Measurements from ENCODE around the gene MGAT4C. TPM values are rescaled to one million over a fixed set of nuclear protein-coding genes. Genes with fewer than 3 reads are reported as not detected.

Gene MGAT4C
- total RNA-seq, 1 donor from 2014 or later: 1.8 TPM

DNA sequence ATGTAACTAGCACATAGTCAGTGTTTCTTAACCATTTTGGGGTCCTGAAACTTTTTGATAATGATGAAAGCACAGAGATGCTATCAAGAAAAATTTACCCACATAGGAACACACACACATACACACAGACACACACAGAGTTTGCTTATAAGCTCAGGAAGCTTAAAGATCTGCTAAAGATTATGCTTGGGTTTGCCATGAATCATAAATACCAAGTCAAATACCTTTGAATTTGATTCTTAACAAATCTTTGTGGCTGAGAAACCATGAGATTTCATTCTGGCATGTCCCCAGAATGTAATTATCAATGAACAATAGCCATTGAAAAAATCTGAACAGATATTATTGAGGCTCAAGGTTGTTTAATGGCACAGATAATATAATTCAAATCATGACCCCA lies 292.9 kb downstream of the MGAT4C start:
- no peaks in the 10 kb centered on the region for H3K36me3 Mint-ChIP-seq
- no peak for TF ChIP-seq CTCF (IDR thresholded peaks at IDR 0.05; ENCODE audit: unreplicated experiment)
- H3K27ac Mint-ChIP-seq: no peak overlapping the region
- DNase-seq (ENCODE audit: low spot score in 2 of 2, unreplicated experiment in 2 of 2): no peak
- no peaks in the 10 kb centered on the region for H3K4me1 Mint-ChIP-seq
- no peaks in the 10 kb centered on the region for H3K27me3 Mint-ChIP-seq (ENCODE audit: low read depth)
- no peaks in the 10 kb centered on the region for H3K9me3 Mint-ChIP-seq
- H3K4me3 Mint-ChIP-seq: no peak overlapping the region

DNA sequence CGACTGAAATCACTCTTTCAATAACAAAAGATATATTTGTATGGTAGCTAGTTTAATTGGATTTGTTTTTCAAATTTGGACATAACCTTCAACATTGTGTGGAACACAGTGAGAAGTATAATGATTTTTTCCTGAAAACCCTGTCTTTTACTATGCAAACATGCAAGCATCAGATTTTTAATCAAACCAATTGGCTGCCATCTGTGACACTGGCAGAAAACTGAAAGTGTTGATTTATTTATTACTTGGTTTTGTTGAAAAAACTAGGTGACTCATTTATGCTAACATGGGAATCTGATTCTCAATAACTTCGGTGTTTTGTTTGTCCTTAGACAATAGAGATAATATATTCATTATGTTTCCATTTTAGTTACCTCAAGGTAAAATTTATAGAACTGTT lies 300.1 kb downstream of the MGAT4C start:
- peaks cover 6% of the 10 kb centered on the region for H3K4me1 Mint-ChIP-seq
- H3K27ac Mint-ChIP-seq: no peak overlapping the region
- no peaks in the 10 kb centered on the region for H3K9me3 Mint-ChIP-seq
- H3K36me3 Mint-ChIP-seq: no peaks in the 10 kb centered on the region
- TF ChIP-seq CTCF (IDR thresholded peaks at IDR 0.05; ENCODE audit: unreplicated experiment): no peak
- no peak overlapping the region for H3K4me3 Mint-ChIP-seq
- DNase-seq (ENCODE audit: low spot score in 2 of 2, unreplicated experiment in 2 of 2): no peak
- no peaks in the 10 kb centered on the region for H3K27me3 Mint-ChIP-seq (ENCODE audit: low read depth)

DNA sequence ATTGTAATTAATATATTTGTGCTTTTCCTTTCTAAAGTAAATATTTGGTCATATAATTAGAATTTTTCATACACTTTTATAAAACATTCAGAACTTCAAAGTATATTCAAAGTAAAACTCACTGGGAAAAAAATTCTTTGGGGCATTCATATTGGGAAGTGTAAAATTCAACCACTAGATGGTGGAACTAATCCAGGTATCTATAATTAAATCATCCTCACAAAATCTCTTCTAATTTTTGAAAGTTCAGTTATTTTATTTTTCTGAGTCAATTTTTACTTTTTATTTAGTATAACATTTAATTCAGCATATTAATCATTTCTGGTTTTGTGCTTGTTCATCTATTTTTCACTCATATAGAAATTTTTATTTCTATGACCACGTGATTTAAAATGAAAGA lies 301.1 kb downstream of the MGAT4C start:
- H3K36me3 Mint-ChIP-seq: no peaks in the 10 kb centered on the region
- DNase-seq (ENCODE audit: low spot score in 2 of 2, unreplicated experiment in 2 of 2): no peak
- H3K27ac Mint-ChIP-seq: no peak overlapping the region
- no peaks in the 10 kb centered on the region for H3K9me3 Mint-ChIP-seq
- peak; percentile 63 for TF ChIP-seq CTCF (IDR thresholded peaks at IDR 0.05; ENCODE audit: unreplicated experiment)
- H3K27me3 Mint-ChIP-seq (ENCODE audit: low read depth): no peaks in the 10 kb centered on the region
- H3K4me1 Mint-ChIP-seq: peaks cover 6% of the 10 kb centered on the region
- H3K4me3 Mint-ChIP-seq: no peak overlapping the region

DNA sequence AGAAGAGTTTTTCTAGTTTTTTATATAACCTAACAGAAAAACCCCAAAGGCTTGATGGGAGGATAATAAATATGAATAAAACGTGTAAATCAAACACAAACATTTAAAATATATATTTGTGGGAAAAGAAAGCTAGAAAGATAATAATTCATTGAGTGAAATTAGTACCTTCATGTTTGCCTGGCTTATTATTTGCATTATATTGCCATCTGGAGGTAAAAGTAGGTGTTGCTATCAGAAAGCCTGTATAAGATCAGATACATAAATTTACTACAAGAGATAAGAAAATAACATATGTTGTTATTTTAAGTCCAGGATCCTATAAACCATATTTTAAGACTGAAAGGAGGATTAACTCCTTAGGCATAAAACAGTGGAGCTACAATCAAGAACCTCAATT lies 304.4 kb downstream of the MGAT4C start:
- Mint-ChIP-seq H3K9me3 (peaks cover 4% of the 10 kb centered on the region), H3K4me3 (no peak overlapping the region), H3K27me3 (ENCODE audit: low read depth) (no peaks in the 10 kb centered on the region), H3K36me3 (no peaks in the 10 kb centered on the region), H3K27ac (no peak overlapping the region), H3K4me1 (peaks cover 11% of the 10 kb centered on the region)
- peak; percentile 48 for TF ChIP-seq CTCF (IDR thresholded peaks at IDR 0.05; ENCODE audit: unreplicated experiment)
- DNase-seq (ENCODE audit: low spot score in 2 of 2, unreplicated experiment in 2 of 2): no peak

GRCh38 chr12:85949253-85949652 lies 306.9 kb downstream of the MGAT4C start:
- Mint-ChIP-seq H3K9me3 (peaks cover 4% of the 10 kb centered on the region), H3K27ac (no peak overlapping the region), H3K36me3 (no peaks in the 10 kb centered on the region), H3K4me3 (no peak overlapping the region), H3K4me1 (peaks cover 6% of the 10 kb centered on the region), H3K27me3 (ENCODE audit: low read depth) (no peaks in the 10 kb centered on the region)
- TF ChIP-seq CTCF (IDR thresholded peaks at IDR 0.05; ENCODE audit: unreplicated experiment): no peak
- DNase-seq (ENCODE audit: low spot score in 2 of 2, unreplicated experiment in 2 of 2): no peak

- Mint-ChIP-seq H3K4me3 (no peak overlapping the region), H3K27ac (no peak overlapping the region), H3K9me3 (peaks cover 4% of the 10 kb centered on the region), H3K36me3 (no peaks in the 10 kb centered on the region), H3K4me1 (peaks cover 6% of the 10 kb centered on the region), H3K27me3 (ENCODE audit: low read depth) (no peaks in the 10 kb centered on the region)
- TF ChIP-seq CTCF (IDR thresholded peaks at IDR 0.05; ENCODE audit: unreplicated experiment): no peak
- no peak for DNase-seq (ENCODE audit: low spot score in 2 of 2, unreplicated experiment in 2 of 2)
These were observed 307.9 kb downstream of the MGAT4C start for GRCh38 chr12:85948340-85948739.
